ENCODE data around the gene SLC22A23. TPM values are rescaled to one million over a fixed set of nuclear protein-coding genes. Genes with fewer than 3 reads are reported as not detected.

SLC22A23 gene
- total RNA-seq, 4 donors from 2014 or later: 7.6 to 13.1 (median 9.5) TPM

DNA sequence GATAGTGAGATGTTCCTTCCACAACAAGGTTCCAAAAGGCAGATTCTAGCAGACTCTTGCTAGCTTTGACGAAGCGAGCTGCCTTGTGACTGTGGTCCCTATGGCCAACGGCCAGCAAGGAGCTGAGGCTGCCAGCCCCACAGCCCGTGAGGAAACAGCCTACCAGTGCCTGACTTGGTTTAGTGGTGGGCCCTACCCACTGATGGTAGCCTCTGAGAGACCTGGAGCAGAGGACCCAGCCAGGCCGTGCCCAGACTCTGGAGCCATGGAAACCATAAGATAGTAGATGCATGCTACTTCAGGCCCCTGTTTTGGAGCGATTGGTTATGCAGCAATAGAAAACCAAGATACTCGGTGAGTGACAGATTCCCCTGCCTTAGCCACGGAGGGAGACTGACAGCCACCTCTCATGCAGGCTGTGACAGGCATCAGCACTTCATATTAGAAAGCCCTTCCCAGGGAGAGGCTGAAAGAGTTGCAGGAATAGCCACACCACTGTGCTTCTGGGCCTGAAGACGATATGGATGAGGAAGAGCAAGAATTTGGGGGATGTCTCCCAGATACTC, 178.9 kb downstream of the SLC22A23 start:
- Histone ChIP-seq H3K4me1 (peaks cover 21 to 30% (median 28%) of the 10 kb centered on the region in 4 donors), H3K27ac (replicated peaks in 1 of 4) (no peak overlapping the region), H3K4me3 (no peak overlapping the region), H3K9me3 (no peaks in the 10 kb centered on the region), H3K27me3 (no peaks in the 10 kb centered on the region), H3K36me3 (peaks cover 0 to 18% (median 9%) of the 10 kb centered on the region in 4 donors)
- no peak for DNase-seq (ENCODE audit: extremely low spot score)
- intact Hi-C loops (cut with DNase I): loop anchor here (2.0 to 10.0 kb wide), 4 partner anchors 455 to 714 kb away; partner anchors contain the start of gene FAM50B
- TF ChIP-seq, protein P1, sequence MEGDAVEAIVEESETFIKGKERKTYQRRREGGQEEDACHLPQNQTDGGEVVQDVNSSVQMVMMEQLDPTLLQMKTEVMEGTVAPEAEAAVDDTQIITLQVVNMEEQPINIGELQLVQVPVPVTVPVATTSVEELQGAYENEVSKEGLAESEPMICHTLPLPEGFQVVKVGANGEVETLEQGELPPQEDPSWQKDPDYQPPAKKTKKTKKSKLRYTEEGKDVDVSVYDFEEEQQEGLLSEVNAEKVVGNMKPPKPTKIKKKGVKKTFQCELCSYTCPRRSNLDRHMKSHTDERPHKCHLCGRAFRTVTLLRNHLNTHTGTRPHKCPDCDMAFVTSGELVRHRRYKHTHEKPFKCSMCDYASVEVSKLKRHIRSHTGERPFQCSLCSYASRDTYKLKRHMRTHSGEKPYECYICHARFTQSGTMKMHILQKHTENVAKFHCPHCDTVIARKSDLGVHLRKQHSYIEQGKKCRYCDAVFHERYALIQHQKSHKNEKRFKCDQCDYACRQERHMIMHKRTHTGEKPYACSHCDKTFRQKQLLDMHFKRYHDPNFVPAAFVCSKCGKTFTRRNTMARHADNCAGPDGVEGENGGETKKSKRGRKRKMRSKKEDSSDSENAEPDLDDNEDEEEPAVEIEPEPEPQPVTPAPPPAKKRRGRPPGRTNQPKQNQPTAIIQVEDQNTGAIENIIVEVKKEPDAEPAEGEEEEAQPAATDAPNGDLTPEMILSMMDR (IDR thresholded peaks at IDR 0.05): no peak
- TF ChIP-seq POLR2A (IDR thresholded peaks at IDR 0.05; ENCODE audit: low read depth): no peak
- TF ChIP-seq POLR2AphosphoS5 (IDR thresholded peaks at IDR 0.05): no peak
- 77% methylated on average over 8 of the region's 9 CpGs for WGBS

DNA sequence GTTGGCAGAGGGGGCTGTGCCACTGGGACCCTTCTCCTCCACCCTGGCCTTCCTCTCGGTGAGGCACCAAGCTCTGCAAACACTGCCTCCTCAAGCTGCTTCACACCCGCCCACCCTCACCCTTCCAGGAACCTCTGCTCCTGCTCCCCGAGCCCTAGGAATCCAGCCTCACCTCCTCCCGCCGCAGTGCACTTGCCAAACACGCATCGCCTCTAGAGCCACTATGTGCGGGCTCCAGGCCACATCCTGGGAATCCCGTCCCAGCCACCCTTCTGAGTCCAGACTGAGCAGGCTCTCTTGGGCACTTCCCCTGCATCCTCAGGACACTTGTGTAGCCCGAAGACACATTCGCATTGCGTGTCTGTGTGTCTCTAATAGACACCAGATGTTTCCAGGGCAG, 179.6 kb downstream of the SLC22A23 start:
- 76% methylated on average over 10 of the region's 12 CpGs for WGBS
- intact Hi-C loops (cut with DNase I): loop anchor here (5.0 to 10.0 kb wide), 3 partner anchors 568 to 715 kb away; partner anchors contain the start of gene FAM50B
- H3K4me3 ChIP-seq: no peak overlapping the region
- no peaks in the 10 kb centered on the region for H3K9me3 ChIP-seq
- H3K36me3 ChIP-seq: peaks cover 5 to 24% (median 16%) of the 10 kb centered on the region in 4 donors
- TF ChIP-seq EP300 (IDR thresholded peaks at IDR 0.05) (no peak), POLR2A (IDR thresholded peaks at IDR 0.05; ENCODE audit: low read depth) (no peak), POLR2AphosphoS5 (IDR thresholded peaks at IDR 0.05) (no peak)
- TF ChIP-seq, protein P1 (IDR thresholded peaks at IDR 0.05): no peak
- peaks cover 15 to 23% (median 21%) of the 10 kb centered on the region in 4 donors for H3K4me1 ChIP-seq
- DNase-seq (ENCODE audit: extremely low spot score): no peak
- H3K27me3 ChIP-seq: no peaks in the 10 kb centered on the region
- H3K27ac ChIP-seq (replicated peaks in 1 of 4): no peak overlapping the region

- intact Hi-C loops (cut with DNase I): loop anchor here (5.0 to 10.0 kb wide), 3 partner anchors 568 to 716 kb away; partner anchors contain the start of gene FAM50B
- TF ChIP-seq EP300 (IDR thresholded peaks at IDR 0.05) (no peak), POLR2A (IDR thresholded peaks at IDR 0.05; ENCODE audit: low read depth) (no peak), POLR2AphosphoS5 (IDR thresholded peaks at IDR 0.05) (no peak)
- TF ChIP-seq, protein P1 (IDR thresholded peaks at IDR 0.05): no peak
- DNase-seq (ENCODE audit: extremely low spot score): no peak
- Histone ChIP-seq H3K4me3 (no peak overlapping the region), H3K27ac (replicated peaks in 1 of 4) (no peak overlapping the region), H3K9me3 (no peaks in the 10 kb centered on the region), H3K27me3 (no peaks in the 10 kb centered on the region), H3K4me1 (peaks cover 7 to 16% (median 13%) of the 10 kb centered on the region in 4 donors), H3K36me3 (peaks cover 13 to 32% (median 24%) of the 10 kb centered on the region in 4 donors)
- 79% methylated on average over 15 of the region's 20 CpGs for WGBS
Measured at GRCh38 chr6:3276174-3277167, 180.4 kb downstream of the SLC22A23 start.

- TF ChIP-seq POLR2A (IDR thresholded peaks at IDR 0.05; ENCODE audit: low read depth) (no peak), POLR2AphosphoS5 (IDR thresholded peaks at IDR 0.05) (no peak), EP300 (IDR thresholded peaks at IDR 0.05) (no peak)
- TF ChIP-seq, protein P1 (IDR thresholded peaks at IDR 0.05): no peak
- peaks cover 31 to 58% (median 49%) of the 10 kb centered on the region in 4 donors for H3K36me3 ChIP-seq
- WGBS: 70% methylated on average over 9 of the region's 9 CpGs
- H3K27me3 ChIP-seq: no peaks in the 10 kb centered on the region
- intact Hi-C loops (cut with DNase I): loop anchor here (10.0 kb wide), 2 partner anchors 571 to 661 kb away; partner anchors contain the start of gene FAM50B
- H3K4me1 ChIP-seq: no peaks in the 10 kb centered on the region
- no peak overlapping the region for H3K4me3 ChIP-seq
- H3K9me3 ChIP-seq: no peaks in the 10 kb centered on the region
- no peak overlapping the region for H3K27ac ChIP-seq (replicated peaks in 1 of 4)
- DNase-seq (ENCODE audit: extremely low spot score): no peak
Measured at GRCh38 chr6:3273707-3274521, 182.9 kb downstream of the SLC22A23 start.

Measured in esophagus muscularis mucosa (tissue), 4 donors.